Tibial artery (tissue), 4 donors: ENCODE data around the gene DEFB124.
"Not testable (repeated sequence)": the region's sequence is repeated elsewhere in the genome, so short reads cannot be mapped to it uniquely, and the experiment has no call there.

Experiments
- DNase-seq, 2 donors: peaks; one replicate each; pipeline ENCODE4 v3.0.0-alpha.2; 2019
- H3K27ac ChIP-seq, 2 donors: fragments of 200-600 bp; sonication (generic) in 1 of 2; 1 replicate in 1 of 2; 2 replicates in 1 of 2; pipeline ENCODE4 v1.5.1; 2018 to 2019; ENCODE audit warnings: mild to moderate bottlenecking in 1 of 2
- H3K27me3 ChIP-seq, 2 donors: fragments of 200-600 bp; sonication (generic) in 1 of 2; one replicate each; pipeline versions ENCODE4 v1.5.1 to v1.6.0; 2016 to 2019
- H3K36me3 ChIP-seq, 3 donors: fragments of 200-600 bp; sonication (generic) in 2 of 3; one replicate each; pipeline ENCODE4 v1.5.1; 2016 to 2019; ENCODE audit warnings: mild to moderate bottlenecking in 2 of 3
- H3K4me1 ChIP-seq, 4 donors: fragments of 200-600 bp; sonication (generic) in 2 of 4; 1 replicate in 3 of 4; 2 replicates in 1 of 4; pipeline ENCODE4 v1.5.1; 2016 to 2019
- H3K4me3 ChIP-seq, 2 donors: fragments of 200-600 bp; sonication (generic) in 1 of 2; 1 replicate in 1 of 2; 2 replicates in 1 of 2; pipeline ENCODE4 v1.5.1; 2018 to 2019; ENCODE audit warnings: mild to moderate bottlenecking in 2 of 2
- H3K9me3 ChIP-seq, 3 donors: fragments of 200-600 bp; sonication (generic) in 1 of 3; one replicate each; pipeline ENCODE4 v1.5.1; 2016 to 2019
- intact Hi-C: fragments of 100-400 bp; cut with DNase I; formaldehyde crosslinking; loops from one replicate; pipeline ENCODE4 v1.15.0; 2023; ENCODE audit warnings: low total_unique reads
- TF ChIP-seq, protein P1 (sequence below), 2 experiments: fragments of 200-600 bp in 1 of 2; fragments of 450-650 bp in 1 of 2; IDR thresholded peaks; one replicate each; pipeline ENCODE4 v1.5.1; 2017 to 2019; ENCODE audit warnings: antibody characterized with exemption in 2 of 2, mild to moderate bottlenecking in 1 of 2, moderate library complexity in 1 of 2

Gene DEFB124, protein sequence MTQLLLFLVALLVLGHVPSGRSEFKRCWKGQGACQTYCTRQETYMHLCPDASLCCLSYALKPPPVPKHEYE

DNA sequence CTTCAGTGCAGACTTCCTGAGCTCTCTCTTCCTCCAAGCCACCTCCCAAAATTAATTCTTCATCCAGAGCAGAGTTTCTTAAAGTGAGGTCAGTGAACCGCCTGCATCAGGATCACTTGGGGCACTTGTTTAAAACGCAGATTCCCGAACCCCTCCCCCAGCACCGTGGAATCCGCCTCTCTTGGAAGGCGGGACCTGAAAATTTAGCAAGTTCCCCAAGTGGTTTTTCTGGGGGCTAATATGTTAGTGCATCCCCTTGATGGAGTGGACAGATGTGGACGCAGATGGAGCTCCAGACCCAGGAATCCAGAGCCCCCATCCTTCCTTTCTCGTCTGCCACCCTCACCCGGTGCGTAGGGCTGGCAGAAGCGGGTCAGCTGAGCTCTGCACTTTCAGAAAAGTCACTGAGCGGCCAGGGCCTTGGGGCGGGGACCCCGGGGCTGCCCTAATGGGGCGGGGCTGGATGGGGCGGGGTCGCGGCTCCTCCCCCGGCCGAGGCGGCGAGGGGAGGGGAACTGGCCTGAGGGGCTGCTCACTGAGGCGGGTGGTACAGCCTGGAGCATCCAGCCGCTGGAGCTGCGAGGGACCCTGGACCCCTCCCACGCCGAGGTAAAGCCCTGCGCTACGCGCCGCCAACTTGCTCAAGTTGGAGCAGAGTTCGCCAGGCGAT lies at the start of gene DEFB124, which contains the start of gene REM1:
TSS of gene DEFB124 (minus strand) at position 370 of the 670 bp plus-strand sequence. CDS start 2,114 bp downstream, outside the sequence.
TSS of gene REM1 (plus strand) at position 531 of the 670 bp plus-strand sequence. CDS start 1,158 bp downstream, outside the sequence.
- Histone ChIP-seq H3K27me3 (no peaks in the 10 kb centered on the region), H3K36me3 (no peaks in the 10 kb centered on the region), H3K9me3 (no peaks in the 10 kb centered on the region), H3K4me1 (peaks cover 0 to 29% (median 19%) of the 10 kb centered on the region in 4 donors), H3K27ac (peak within 1 kb of the TSS; percentile 76 to 82), H3K4me3 (peak within 1 kb of the TSS; percentile 57 to 75)
- DNase-seq: peak; percentile 43 to 75
- TF ChIP-seq, protein P1, sequence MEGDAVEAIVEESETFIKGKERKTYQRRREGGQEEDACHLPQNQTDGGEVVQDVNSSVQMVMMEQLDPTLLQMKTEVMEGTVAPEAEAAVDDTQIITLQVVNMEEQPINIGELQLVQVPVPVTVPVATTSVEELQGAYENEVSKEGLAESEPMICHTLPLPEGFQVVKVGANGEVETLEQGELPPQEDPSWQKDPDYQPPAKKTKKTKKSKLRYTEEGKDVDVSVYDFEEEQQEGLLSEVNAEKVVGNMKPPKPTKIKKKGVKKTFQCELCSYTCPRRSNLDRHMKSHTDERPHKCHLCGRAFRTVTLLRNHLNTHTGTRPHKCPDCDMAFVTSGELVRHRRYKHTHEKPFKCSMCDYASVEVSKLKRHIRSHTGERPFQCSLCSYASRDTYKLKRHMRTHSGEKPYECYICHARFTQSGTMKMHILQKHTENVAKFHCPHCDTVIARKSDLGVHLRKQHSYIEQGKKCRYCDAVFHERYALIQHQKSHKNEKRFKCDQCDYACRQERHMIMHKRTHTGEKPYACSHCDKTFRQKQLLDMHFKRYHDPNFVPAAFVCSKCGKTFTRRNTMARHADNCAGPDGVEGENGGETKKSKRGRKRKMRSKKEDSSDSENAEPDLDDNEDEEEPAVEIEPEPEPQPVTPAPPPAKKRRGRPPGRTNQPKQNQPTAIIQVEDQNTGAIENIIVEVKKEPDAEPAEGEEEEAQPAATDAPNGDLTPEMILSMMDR (IDR thresholded peaks at IDR 0.05): no peak
- intact Hi-C loops: no loop called here

DNA sequence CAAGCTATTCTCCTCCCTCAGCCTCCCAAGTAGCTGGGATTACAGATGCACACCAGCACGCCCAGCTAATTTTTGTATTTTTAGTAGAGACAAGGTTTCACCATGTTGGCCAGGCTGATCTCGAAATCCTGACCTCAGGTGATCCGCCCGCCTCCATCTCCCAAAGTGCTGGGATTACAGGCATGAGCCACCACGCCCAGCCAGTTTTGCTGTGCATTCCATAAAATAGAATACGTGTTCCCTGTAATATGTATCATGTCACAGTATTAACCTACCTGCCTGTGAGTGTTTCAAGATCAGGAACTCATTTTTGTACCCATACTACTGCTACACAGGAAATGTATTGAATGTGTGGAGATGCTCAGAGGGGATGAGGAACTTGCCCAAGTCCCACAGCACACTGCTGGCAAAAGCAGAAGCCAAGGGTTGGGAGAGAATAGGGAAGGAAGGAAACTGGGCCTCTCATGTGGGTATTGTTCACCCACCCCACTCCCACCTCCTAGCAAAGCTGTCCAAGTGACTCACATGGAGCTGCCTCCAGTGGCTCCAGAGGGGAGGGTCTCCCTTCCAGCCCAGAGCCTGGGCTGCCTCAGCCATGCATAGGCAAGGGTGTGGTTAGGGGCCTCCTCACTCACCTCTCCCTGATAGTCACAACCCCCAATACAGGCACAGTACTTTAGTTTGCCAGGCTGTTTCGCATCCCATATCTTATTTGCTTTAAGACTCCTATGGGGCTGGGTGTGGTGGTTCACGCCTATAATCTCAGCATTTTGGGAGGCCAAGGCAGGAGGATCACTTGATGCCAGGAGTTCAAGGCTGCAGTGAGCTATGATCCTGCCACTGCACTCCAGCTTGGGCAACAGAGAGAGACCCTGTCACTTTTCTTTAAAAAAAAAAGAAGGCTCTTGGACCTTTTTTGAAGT lies 48.7 kb upstream of the DEFB124 start:
- no peak overlapping the region for H3K4me3 ChIP-seq
- intact Hi-C loops: no loop called here
- H3K4me1 ChIP-seq: peaks cover 0 to 23% (median 7%) of the 10 kb centered on the region in 4 donors
- no peaks in the 10 kb centered on the region for H3K27me3 ChIP-seq
- DNase-seq: peak in 1 of 2 donors; percentile 64
- H3K27ac ChIP-seq: no peak overlapping the region
- TF ChIP-seq, protein P1 (IDR thresholded peaks at IDR 0.05): no peak
- H3K9me3 ChIP-seq: no peaks in the 10 kb centered on the region
- peaks cover 22 to 36% (median 24%) of the 10 kb centered on the region in 3 donors for H3K36me3 ChIP-seq

DNA sequence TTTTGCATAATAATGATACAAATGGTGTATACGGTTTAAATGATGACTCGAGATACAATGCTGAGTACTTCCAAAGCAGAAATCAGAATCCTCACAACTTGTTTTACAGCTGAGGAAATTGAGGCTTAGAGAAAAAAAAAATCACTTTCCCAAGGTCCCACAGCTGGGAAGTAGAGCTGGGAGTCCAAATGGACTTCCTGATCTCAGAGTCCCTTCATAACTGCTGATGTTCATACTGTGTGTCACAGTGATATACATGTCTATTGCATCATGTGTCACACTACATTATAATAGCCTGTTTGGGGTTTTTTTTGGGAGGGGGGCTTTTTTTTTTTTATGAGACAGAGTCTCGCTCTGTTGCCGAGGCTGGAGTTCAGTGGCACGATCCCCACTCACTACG lies 47.8 kb upstream of the DEFB124 start:
- intact Hi-C loops: no loop called here
- Histone ChIP-seq H3K4me3 (no peak overlapping the region), H3K9me3 (no peaks in the 10 kb centered on the region), H3K27ac (no peak overlapping the region), H3K4me1 (peaks cover 0 to 31% (median 7%) of the 10 kb centered on the region in 4 donors), H3K27me3 (no peaks in the 10 kb centered on the region), H3K36me3 (peaks cover 14 to 27% (median 16%) of the 10 kb centered on the region in 3 donors)
- no peak for DNase-seq
- TF ChIP-seq, protein P1 (IDR thresholded peaks at IDR 0.05): no peak

DNA sequence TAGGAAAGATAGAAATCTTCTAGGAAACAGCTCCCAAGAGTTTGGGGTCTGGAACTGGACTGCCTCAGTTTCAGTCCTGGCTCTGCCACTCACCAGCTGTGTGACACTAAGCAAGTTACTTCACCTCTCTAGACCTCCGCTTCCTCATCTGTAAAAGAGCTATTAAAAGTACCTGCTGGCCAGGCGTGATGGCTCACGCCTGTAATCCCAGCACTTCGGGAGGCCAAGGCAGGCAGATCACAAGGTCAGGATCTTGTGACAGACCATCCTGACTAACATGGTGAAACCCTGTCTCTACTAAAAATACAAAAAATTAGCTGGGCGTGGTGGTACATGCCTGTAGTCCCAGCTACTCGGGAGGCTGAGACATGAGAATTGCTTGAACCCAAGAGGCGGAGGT lies 46.3 kb upstream of the DEFB124 start:
- Histone ChIP-seq H3K36me3 (peaks cover 6 to 17% (median 7%) of the 10 kb centered on the region in 3 donors), H3K4me1 (peaks cover 0 to 45% (median 21%) of the 10 kb centered on the region in 4 donors)
- DNase-seq, H3K4me3 ChIP-seq, H3K27ac ChIP-seq, H3K27me3 ChIP-seq, H3K9me3 ChIP-seq, intact Hi-C loops: not testable (repeated sequence)

DNA sequence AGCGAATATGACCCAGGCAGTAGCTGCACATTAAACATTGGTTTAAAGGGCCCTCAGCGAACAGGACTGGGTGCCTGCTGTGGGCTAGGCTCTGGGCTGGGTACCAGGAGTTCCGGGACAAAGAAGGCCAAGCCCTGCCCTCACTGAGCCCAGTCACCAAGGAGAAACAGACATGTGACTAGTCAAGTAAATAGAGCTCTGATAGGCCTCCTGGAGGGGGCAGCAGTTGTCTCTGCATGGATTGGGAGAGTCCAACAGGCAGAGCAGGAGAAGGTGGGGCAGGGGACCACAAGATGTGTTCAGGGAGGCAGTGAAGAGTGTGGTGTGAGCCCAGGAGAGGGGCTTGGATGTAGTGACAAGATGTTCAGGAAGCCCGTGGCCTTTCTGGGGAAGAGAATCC lies 42.4 kb upstream of the DEFB124 start:
- intact Hi-C loops: no loop called here
- Histone ChIP-seq H3K4me1 (peaks cover 0 to 61% (median 36%) of the 10 kb centered on the region in 4 donors), H3K27ac (no peak overlapping the region), H3K36me3 (no peaks in the 10 kb centered on the region), H3K27me3 (no peaks in the 10 kb centered on the region), H3K9me3 (no peaks in the 10 kb centered on the region), H3K4me3 (peak overlapping the region in 1 of 2 donors; percentile 7)
- TF ChIP-seq, protein P1 (IDR thresholded peaks at IDR 0.05): no peak
- peak; percentile 63 to 69 for DNase-seq
